Mucosa of rectum (tissue), 2 donors: ENCODE data around the gene OPN1SW.

Experiments
- H3K27ac ChIP-seq, 2 donors: one replicate each; pipeline ENCODE4 v1.7.0; 2013; ENCODE audit warnings: inconsistent platforms in 2 of 2, low read depth in 2 of 2, low read length in 2 of 2
- H3K27me3 ChIP-seq, 2 donors: one replicate each; pipeline ENCODE4 v1.7.0; 2013; ENCODE audit warnings: low read length in 2 of 2; ENCODE audit not compliant: control insufficient read depth in 2 of 2, insufficient read depth in 2 of 2
- H3K36me3 ChIP-seq, 2 donors: one replicate each; pipeline ENCODE4 v1.7.0; 2013; ENCODE audit warnings: low read length in 2 of 2; ENCODE audit not compliant: control insufficient read depth in 2 of 2, insufficient read depth in 2 of 2
- H3K4me1 ChIP-seq, 2 donors: one replicate each; pipeline ENCODE4 v1.7.0; 2013; ENCODE audit warnings: low read length in 2 of 2, mild to moderate bottlenecking in 1 of 2; ENCODE audit not compliant: control insufficient read depth in 2 of 2, insufficient read depth in 2 of 2
- H3K4me3 ChIP-seq, 2 donors: one replicate each; pipeline ENCODE4 v1.7.0; 2013; ENCODE audit warnings: low read length in 2 of 2
- H3K9ac ChIP-seq, 2 donors: one replicate each; pipeline ENCODE4 v1.7.0; 2013; ENCODE audit warnings: low read length in 2 of 2, low read depth in 1 of 2, mild to moderate bottlenecking in 1 of 2
- H3K9me3 ChIP-seq, 2 donors: one replicate each; pipeline ENCODE4 v1.7.0; 2013; ENCODE audit warnings: low read length in 2 of 2; ENCODE audit not compliant: control insufficient read depth in 2 of 2
- donor health status: healthy.
- donor health status: Normal muscosa, but diverticular disease.

The OPN1SW gene

DNA sequence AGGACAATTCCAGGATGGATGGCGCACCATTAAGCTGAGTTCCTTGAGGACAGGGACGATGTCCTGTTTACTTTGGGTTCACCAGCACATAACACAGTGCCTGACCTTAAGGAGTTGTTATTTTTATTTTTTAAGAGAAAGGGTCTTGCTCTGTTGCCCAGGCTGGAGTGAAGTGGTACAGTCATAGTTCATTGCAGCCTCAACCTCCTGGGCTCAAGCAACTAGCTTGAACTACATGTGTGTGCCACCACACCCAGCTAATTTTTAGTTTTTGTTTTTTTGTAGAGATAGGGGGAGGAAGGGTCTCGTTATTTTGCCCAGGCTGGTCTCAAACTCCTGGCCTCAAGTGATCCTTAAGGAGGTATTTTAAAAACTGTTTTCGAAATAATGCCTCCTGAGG lies 38.2 kb downstream of the OPN1SW start:
- Histone ChIP-seq H3K9me3 (no peaks in the 10 kb centered on the region), H3K4me1 (peaks cover 16 to 18% of the 10 kb centered on the region in 2 donors), H3K9ac (no peak overlapping the region), H3K27ac (no peak overlapping the region), H3K27me3 (peaks cover 2 to 11% of the 10 kb centered on the region in 2 donors), H3K36me3 (no peaks in the 10 kb centered on the region), H3K4me3 (no peak overlapping the region)

DNA sequence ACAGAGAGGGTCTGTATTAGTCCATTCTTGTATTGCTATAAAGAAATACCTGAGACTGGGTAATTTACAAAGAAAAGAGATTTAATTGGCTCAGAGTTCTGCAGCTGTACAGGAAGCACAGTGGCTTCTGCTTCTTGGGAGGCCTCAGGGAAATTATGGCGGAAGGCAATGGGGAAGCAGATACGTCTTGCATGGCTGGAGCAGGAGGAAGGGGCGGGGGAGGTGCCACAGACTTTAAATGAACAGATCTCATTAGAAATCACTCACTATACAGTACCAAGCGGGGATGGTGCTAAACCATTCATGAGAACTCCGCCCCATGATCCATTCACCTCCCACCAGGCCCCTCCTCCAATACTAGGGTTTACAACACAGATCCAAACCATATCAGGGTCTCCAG lies 40.2 kb downstream of the OPN1SW start:
- Histone ChIP-seq H3K4me3 (no peak overlapping the region), H3K4me1 (peaks cover 8 to 12% of the 10 kb centered on the region in 2 donors), H3K36me3 (no peaks in the 10 kb centered on the region), H3K27me3 (peaks cover 2 to 18% of the 10 kb centered on the region in 2 donors), H3K9ac (no peak overlapping the region), H3K27ac (no peak overlapping the region), H3K9me3 (no peaks in the 10 kb centered on the region)

- no peak overlapping the region for H3K27ac ChIP-seq
- H3K27me3 ChIP-seq, result peaks cover 2 to 18% of the 10 kb centered on the region in 2 donors
- no peak overlapping the region for H3K9ac ChIP-seq
- no peaks in the 10 kb centered on the region for H3K9me3 ChIP-seq
- peaks cover 6 to 7% of the 10 kb centered on the region in 2 donors for H3K4me1 ChIP-seq
- no peak overlapping the region for H3K4me3 ChIP-seq
- no peaks in the 10 kb centered on the region for H3K36me3 ChIP-seq
Observed at GRCh38 chr7:128734890-128735289, 40.7 kb downstream of the OPN1SW start.

- H3K4me1 ChIP-seq, result peaks cover under 1 to 2% of the 10 kb centered on the region in 2 donors
- no peak overlapping the region for H3K27ac ChIP-seq
- H3K9me3 ChIP-seq, result no peaks in the 10 kb centered on the region
- peaks cover 2 to 18% of the 10 kb centered on the region in 2 donors for H3K27me3 ChIP-seq
- H3K9ac ChIP-seq, result no peak overlapping the region
- H3K36me3 ChIP-seq, result no peaks in the 10 kb centered on the region
- H3K4me3 ChIP-seq, result no peak overlapping the region
Observed at GRCh38 chr7:128733278-128733645, 42.3 kb downstream of the OPN1SW start.

GRCh38 chr7:128732521-128733277 lies 42.9 kb downstream of the OPN1SW start:
- Histone ChIP-seq H3K36me3 (no peaks in the 10 kb centered on the region), H3K27me3 (peaks cover 2 to 18% of the 10 kb centered on the region in 2 donors), H3K9me3 (no peaks in the 10 kb centered on the region), H3K4me3 (no peak overlapping the region), H3K27ac (no peak overlapping the region), H3K4me1 (no peaks in the 10 kb centered on the region), H3K9ac (no peak overlapping the region)

- no peak overlapping the region for H3K27ac ChIP-seq
- no peaks in the 10 kb centered on the region for H3K36me3 ChIP-seq
- H3K4me3 ChIP-seq, result no peak overlapping the region
- peaks cover 7 to 18% of the 10 kb centered on the region in 2 donors for H3K27me3 ChIP-seq
- no peak overlapping the region for H3K9ac ChIP-seq
- H3K4me1 ChIP-seq, result no peaks in the 10 kb centered on the region
- no peaks in the 10 kb centered on the region for H3K9me3 ChIP-seq
Observed at GRCh38 chr7:128731184-128731583, 44.4 kb downstream of the OPN1SW start.

GRCh38 chr7:128729494-128729893 lies 46.1 kb downstream of the OPN1SW start:
- Histone ChIP-seq H3K4me1 (no peaks in the 10 kb centered on the region), H3K9me3 (no peaks in the 10 kb centered on the region), H3K9ac (no peak overlapping the region), H3K27me3 (peaks cover 7 to 14% of the 10 kb centered on the region in 2 donors), H3K27ac (no peak overlapping the region), H3K36me3 (no peaks in the 10 kb centered on the region), H3K4me3 (no peak overlapping the region)

DNA sequence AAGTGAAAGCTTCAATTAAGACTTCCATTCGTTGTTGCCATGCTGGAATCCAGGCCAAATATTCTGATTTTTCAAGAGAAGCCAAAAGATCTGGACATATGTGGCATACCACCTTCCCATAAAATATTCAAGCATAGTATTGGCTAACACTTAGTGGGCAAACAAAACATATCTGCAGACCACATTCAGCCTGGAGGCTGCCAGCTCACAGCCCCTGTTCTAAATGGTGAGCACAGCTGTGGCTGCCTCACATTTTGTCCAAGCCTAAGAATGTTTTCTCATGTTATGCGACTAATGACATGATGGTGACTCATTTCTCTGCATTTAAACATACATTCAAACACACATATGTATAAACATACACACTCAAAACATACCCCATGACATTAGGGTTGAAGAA lies 47.0 kb downstream of the OPN1SW start:
- H3K27ac ChIP-seq, result no peak overlapping the region
- H3K36me3 ChIP-seq, result no peaks in the 10 kb centered on the region
- no peak overlapping the region for H3K4me3 ChIP-seq
- H3K4me1 ChIP-seq, result no peaks in the 10 kb centered on the region
- peaks cover 7 to 14% of the 10 kb centered on the region in 2 donors for H3K27me3 ChIP-seq
- no peak overlapping the region for H3K9ac ChIP-seq
- H3K9me3 ChIP-seq, result no peaks in the 10 kb centered on the region

GRCh38 chr7:128727239-128727638 lies 48.4 kb downstream of the OPN1SW start:
- H3K27ac ChIP-seq, result no peak overlapping the region
- no peaks in the 10 kb centered on the region for H3K36me3 ChIP-seq
- H3K4me1 ChIP-seq, result no peaks in the 10 kb centered on the region
- no peaks in the 10 kb centered on the region for H3K9me3 ChIP-seq
- H3K27me3 ChIP-seq, result peaks cover 7% of the 10 kb centered on the region in 2 donors
- H3K4me3 ChIP-seq, result no peak overlapping the region
- no peak overlapping the region for H3K9ac ChIP-seq

GRCh38 chr7:128726737-128727072 lies 48.9 kb downstream of the OPN1SW start:
- no peak overlapping the region for H3K27ac ChIP-seq
- H3K36me3 ChIP-seq, result no peaks in the 10 kb centered on the region
- no peak overlapping the region for H3K4me3 ChIP-seq
- H3K9ac ChIP-seq, result no peak overlapping the region
- peaks cover 7% of the 10 kb centered on the region in 2 donors for H3K27me3 ChIP-seq
- H3K4me1 ChIP-seq, result no peaks in the 10 kb centered on the region
- H3K9me3 ChIP-seq, result no peaks in the 10 kb centered on the region
